Body of pancreas (tissue), 4 donors: ENCODE measurements around the gene LIN52. TPM values are rescaled to one million over a fixed set of nuclear protein-coding genes. Genes with fewer than 3 reads are reported as not detected.

Source experiments
- ATAC-seq: fragments of 150-250 bp; one replicate; pipeline ENCODE4 v1.9.1; 2016
- DNase-seq, 4 donors: peaks; one replicate each; pipeline ENCODE4 v3.0.0-alpha.2; 2019
- H3K27ac ChIP-seq, 4 donors: fragments of 200-600 bp; sonication (generic); 1 replicate in 3 of 4; 2 replicates in 1 of 4; pipeline versions ENCODE4 v1.5.1 to v1.6.1; 2016 to 2019; ENCODE audit warnings: mild to moderate bottlenecking in 1 of 4, mixed read lengths in 1 of 4, moderate library complexity in 1 of 4
- H3K27me3 ChIP-seq, 2 donors: fragments of 200-600 bp; sonication (generic); one replicate each; pipeline ENCODE4 v1.6.0; 2016; ENCODE audit warnings: mild to moderate bottlenecking in 1 of 2
- H3K36me3 ChIP-seq, 2 donors: fragments of 200-600 bp; sonication (generic); replicated peaks in 1 of 2; 2 replicates each; pipeline ENCODE4 v1.5.1; 2016; ENCODE audit warnings: low read depth in 2 of 2; ENCODE audit not compliant: insufficient read depth in 1 of 2
- H3K4me1 ChIP-seq: fragments of 200-600 bp; sonication (generic); one replicate; pipeline ENCODE4 v1.6.0; 2016
- H3K4me3 ChIP-seq, 2 donors: fragments of 200-600 bp; sonication (generic); 1 replicate in 1 of 2; 2 replicates in 1 of 2; pipeline ENCODE4 v1.5.1; 2016 to 2019
- H3K9me3 ChIP-seq, 3 donors: fragments of 200-600 bp; sonication (generic); 1 replicate in 2 of 3; 2 replicates in 1 of 3; pipeline ENCODE4 v1.5.1; 2016
- POLR2A ChIP-seq, 3 donors: fragments of 450-650 bp; IDR thresholded peaks; one replicate each; pipeline ENCODE4 v1.6.1; 2016; ENCODE audit warnings: antibody characterized with exemption in 3 of 3, mild to moderate bottlenecking in 2 of 3
- WGBS, 2 donors: methylation state at CpG; one replicate each; pipeline ENCODE4 v1.1.5; 2017; 5-methylcytosine and 5-hydroxymethylcytosine counted together
- intact Hi-C: fragments of 100-400 bp; cut with DNase I; formaldehyde crosslinking; loops from one replicate; pipeline ENCODE4 v1.15.1; 2023
- total RNA-seq, 2 donors: library from RNA; depleted of rRNA; stranded (reverse); fragments of >200 nt; gene quantifications; one replicate each; pipeline ENCODE4 v1.1.0, GENCODE V29; 2016
- TF ChIP-seq, protein P1 (sequence below), 7 experiments: fragments of 450-650 bp in 4 of 7; fragments of 200-600 bp in 3 of 7; sonication (generic) in 3 of 7; IDR thresholded peaks; one replicate each; pipeline ENCODE4 v1.5.1; 2016 to 2019; ENCODE audit warnings: antibody characterized with exemption in 7 of 7

The LIN52 gene
- total RNA-seq, 2 donors from 2014 or later: 3.9 to 4.6 TPM

DNA sequence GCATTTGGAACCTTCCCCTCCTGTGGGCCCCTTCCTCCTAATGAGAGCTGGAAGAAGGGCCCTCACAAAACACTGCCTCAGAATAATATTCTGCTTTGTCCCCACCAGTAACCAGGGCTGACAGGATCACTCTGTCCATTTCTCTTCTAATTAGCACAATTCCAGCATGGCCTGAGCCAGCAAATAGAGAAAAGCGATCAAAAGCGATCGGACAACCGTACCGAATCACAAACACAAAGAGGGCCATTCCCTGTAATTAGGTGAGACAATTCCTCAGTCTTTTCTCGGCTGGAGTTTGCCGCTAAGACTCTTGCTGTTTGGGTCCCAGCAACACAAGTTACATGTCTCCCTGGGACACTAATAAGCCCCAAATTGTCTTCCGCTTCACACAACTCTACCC, 118.9 kb downstream of the LIN52 start:
- H3K4me1 ChIP-seq: no peaks in the 10 kb centered on the region
- H3K4me3 ChIP-seq: no peak overlapping the region
- TF ChIP-seq POLR2A (IDR thresholded peaks at IDR 0.05): no peak
- TF ChIP-seq, protein P1, sequence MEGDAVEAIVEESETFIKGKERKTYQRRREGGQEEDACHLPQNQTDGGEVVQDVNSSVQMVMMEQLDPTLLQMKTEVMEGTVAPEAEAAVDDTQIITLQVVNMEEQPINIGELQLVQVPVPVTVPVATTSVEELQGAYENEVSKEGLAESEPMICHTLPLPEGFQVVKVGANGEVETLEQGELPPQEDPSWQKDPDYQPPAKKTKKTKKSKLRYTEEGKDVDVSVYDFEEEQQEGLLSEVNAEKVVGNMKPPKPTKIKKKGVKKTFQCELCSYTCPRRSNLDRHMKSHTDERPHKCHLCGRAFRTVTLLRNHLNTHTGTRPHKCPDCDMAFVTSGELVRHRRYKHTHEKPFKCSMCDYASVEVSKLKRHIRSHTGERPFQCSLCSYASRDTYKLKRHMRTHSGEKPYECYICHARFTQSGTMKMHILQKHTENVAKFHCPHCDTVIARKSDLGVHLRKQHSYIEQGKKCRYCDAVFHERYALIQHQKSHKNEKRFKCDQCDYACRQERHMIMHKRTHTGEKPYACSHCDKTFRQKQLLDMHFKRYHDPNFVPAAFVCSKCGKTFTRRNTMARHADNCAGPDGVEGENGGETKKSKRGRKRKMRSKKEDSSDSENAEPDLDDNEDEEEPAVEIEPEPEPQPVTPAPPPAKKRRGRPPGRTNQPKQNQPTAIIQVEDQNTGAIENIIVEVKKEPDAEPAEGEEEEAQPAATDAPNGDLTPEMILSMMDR (IDR thresholded peaks at IDR 0.05): no peak
- intact Hi-C loops: no loop called here
- no peaks in the 10 kb centered on the region for H3K27me3 ChIP-seq
- no peak for DNase-seq
- H3K27ac ChIP-seq: no peak overlapping the region
- ATAC-seq: no peak
- WGBS, 2 donors: 94 to 95% methylated on average over 8 of the region's 8 CpGs
- H3K36me3 ChIP-seq: no peaks in the 10 kb centered on the region
- H3K9me3 ChIP-seq: no peaks in the 10 kb centered on the region

DNA sequence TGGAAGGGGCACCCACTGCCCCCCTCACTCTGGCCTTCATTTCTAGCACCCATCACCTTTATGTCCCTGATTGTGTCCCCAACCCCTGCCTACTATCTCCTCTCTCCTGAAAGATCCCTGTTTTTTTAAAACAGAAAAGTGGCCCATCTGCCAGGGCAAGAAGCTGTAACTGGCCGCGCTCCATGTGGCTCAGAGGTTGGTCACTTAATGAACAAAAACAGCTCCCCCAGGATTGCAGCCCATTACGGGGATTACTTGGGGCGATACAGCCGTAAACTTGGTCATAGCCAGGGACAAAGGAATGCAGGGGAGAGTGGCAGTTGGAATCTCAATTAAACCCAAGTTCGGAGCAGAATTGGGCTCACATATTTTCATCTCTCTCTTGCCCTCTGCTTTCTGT, 119.7 kb downstream of the LIN52 start:
- Histone ChIP-seq H3K36me3 (no peaks in the 10 kb centered on the region), H3K27me3 (no peaks in the 10 kb centered on the region), H3K27ac (no peak overlapping the region), H3K4me1 (no peaks in the 10 kb centered on the region), H3K4me3 (no peak overlapping the region), H3K9me3 (no peaks in the 10 kb centered on the region)
- intact Hi-C loops: no loop called here
- TF ChIP-seq, protein P1 (IDR thresholded peaks at IDR 0.05): no peak
- no peak for TF ChIP-seq POLR2A (IDR thresholded peaks at IDR 0.05)
- 95 to 100% methylated on average over 6 of the region's 6 CpGs for WGBS, 2 donors
- ATAC-seq (no peak), DNase-seq (no peak)

DNA sequence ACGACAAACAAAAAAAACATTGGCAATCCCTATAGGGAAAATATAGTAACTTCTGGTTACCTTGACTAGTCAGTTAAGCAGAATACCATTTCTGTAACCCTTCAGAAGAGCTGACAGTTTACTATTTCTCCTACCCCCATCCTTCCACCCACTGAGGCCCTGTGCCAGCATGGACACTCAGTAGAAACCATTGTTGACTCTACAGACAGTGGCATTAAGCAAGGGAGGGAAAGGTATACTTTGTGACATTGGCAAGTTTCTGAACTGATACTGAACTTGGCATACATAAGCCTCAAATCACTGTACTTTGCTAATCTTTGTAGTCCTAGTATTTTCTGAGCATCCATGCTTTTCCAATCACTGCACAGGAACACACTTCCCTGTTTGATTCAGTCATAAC, 121.1 kb downstream of the LIN52 start:
- Histone ChIP-seq H3K27ac (no peak overlapping the region), H3K27me3 (no peaks in the 10 kb centered on the region), H3K9me3 (no peaks in the 10 kb centered on the region), H3K4me1 (no peaks in the 10 kb centered on the region), H3K36me3 (no peaks in the 10 kb centered on the region), H3K4me3 (no peak overlapping the region)
- 54 to 78% methylated on average over 1 of the region's 1 CpG for WGBS, 2 donors
- intact Hi-C loops: no loop called here
- no peak for TF ChIP-seq POLR2A (IDR thresholded peaks at IDR 0.05)
- TF ChIP-seq, protein P1 (IDR thresholded peaks at IDR 0.05): no peak
- ATAC-seq (no peak), DNase-seq (no peak)

DNA sequence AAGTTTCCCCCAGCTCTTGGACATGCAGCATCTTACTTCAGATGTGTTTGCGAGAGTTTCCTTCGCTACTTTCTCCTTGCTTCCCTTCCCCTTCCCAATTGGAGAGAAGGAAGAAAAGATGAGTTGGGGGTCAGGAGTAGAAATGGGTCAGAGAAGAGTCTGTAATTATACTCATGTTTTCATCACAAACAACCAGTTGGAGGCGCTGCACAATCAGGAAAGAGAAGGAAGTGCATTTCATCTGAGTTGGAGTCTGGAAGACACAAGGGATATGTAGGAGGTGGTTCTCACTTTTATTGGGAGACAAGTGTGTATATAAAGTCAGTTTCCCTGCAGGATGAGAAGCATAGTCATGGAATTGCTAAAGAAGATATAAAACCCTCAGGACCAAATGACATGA, 123.2 kb downstream of the LIN52 start:
- TF ChIP-seq, protein P1 (IDR thresholded peaks at IDR 0.05): no peak
- TF ChIP-seq POLR2A (IDR thresholded peaks at IDR 0.05): no peak
- DNase-seq: no peak
- Histone ChIP-seq H3K27ac (no peak overlapping the region), H3K4me1 (no peaks in the 10 kb centered on the region), H3K9me3 (no peaks in the 10 kb centered on the region), H3K4me3 (no peak overlapping the region), H3K36me3 (no peaks in the 10 kb centered on the region), H3K27me3 (no peaks in the 10 kb centered on the region)
- 70 to 85% methylated on average over 3 of the region's 3 CpGs for WGBS, 2 donors
- no peak for ATAC-seq
- intact Hi-C loops: no loop called here

DNA sequence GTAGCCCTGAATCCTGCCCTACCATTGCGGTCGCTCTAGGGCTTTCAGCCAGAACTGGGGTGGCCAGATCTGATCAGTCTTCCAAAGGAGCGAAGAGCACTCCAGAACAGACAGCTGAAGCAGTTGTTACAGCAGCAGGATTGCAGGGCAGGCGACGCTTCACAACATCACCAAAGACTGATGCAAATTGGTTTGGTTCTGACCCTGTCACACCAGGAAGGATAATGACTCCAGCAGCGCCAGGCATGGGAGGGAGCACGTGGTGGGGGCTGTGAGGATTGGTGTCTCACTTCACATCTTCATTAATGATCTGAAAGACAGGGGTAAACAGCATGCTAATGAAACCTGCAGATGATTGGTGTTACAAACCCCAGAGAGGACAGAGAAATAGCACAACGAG, 123.9 kb downstream of the LIN52 start:
- Histone ChIP-seq H3K36me3 (no peaks in the 10 kb centered on the region), H3K27me3 (no peaks in the 10 kb centered on the region), H3K4me3 (no peak overlapping the region), H3K27ac (no peak overlapping the region), H3K9me3 (no peaks in the 10 kb centered on the region), H3K4me1 (no peaks in the 10 kb centered on the region)
- WGBS, 2 donors: 59 to 72% methylated on average over 8 of the region's 8 CpGs
- DNase-seq (no peak), ATAC-seq (no peak)
- intact Hi-C loops: no loop called here
- TF ChIP-seq, protein P1 (IDR thresholded peaks at IDR 0.05): no peak
- TF ChIP-seq POLR2A (IDR thresholded peaks at IDR 0.05): no peak
